ENCODE data around the gene GTF2IRD1. TPM values are rescaled to one million over a fixed set of nuclear protein-coding genes. Genes with fewer than 3 reads are reported as not detected.
"Not testable (repeated sequence)": the region's sequence is repeated elsewhere in the genome, so short reads cannot be mapped to it uniquely, and the experiment has no call there.

GTF2IRD1 gene
- total RNA-seq, 2 experiments from 2014 or later = 0.34 to 1.3 TPM

DNA sequence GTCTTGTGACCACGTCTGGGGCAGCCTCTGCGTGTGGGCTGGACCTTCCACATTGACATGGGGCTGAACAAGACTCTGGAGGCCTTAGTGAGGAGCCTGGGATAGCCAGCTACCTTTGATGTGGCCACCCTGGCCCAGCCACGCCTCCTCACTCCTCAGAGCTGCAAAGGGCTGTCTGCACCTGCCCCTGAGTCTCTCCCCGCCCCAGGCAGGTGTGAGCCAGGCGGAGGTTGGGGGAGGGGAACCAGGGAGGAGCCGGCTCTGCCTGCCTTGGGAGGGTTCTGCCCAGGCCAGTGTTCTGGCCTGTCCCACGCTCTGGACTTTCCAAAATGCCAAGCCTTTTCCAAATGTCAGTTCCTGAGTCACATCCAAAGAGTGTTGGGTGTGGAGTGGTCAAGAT is 72.2 kb downstream of the GTF2IRD1 start:
- no peak for ATAC-seq (ENCODE audit: low read depth)
- peaks cover 1% of the 10 kb centered on the region for H3K9me3 Mint-ChIP-seq
- POLR2A ChIA-PET = interaction anchor here (0.6 kb wide), 1 partner anchor 1110 kb away, joined by 6 read pairs; no protein-coding TSS in a partner anchor

DNA sequence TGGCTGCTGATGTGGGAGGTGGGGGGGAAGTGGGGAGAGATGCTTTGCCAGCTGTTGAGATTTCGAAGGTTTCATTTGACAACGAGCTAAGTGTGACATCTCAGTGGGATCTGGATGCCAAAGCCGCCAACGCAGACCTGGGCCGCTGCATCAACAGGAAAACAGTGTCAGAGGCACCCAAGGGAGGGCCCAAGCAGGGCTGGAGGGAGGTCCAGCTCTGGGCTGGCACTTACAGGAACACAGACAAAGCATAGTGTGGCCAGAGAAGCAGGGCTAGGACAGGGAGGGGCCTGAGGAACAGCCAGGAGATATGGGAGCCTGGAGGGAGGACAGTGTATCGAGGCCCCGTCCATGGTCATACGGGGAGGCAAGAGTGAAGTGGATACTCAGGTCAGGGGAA is 73.1 kb downstream of the GTF2IRD1 start:
- POLR2A ChIA-PET = no interaction called here
- Mint-ChIP-seq H3K27me3 (peaks cover 3% of the 10 kb centered on the region), H3K27ac (no peak overlapping the region), H3K9me3 (no peaks in the 10 kb centered on the region), H3K4me1 (no peaks in the 10 kb centered on the region), H3K4me3 (no peak overlapping the region), H3K36me3 (no peaks in the 10 kb centered on the region)
- ATAC-seq (ENCODE audit: low read depth) (no peak), DNase-seq (no peak)

More for the DNA sequence above, 72.2 kb downstream of the GTF2IRD1 start:
- peaks cover 3% of the 10 kb centered on the region for H3K27me3 Mint-ChIP-seq
- no peaks in the 10 kb centered on the region for H3K4me1 Mint-ChIP-seq
- no peak for DNase-seq
- H3K4me3 Mint-ChIP-seq = no peak overlapping the region
- H3K36me3 Mint-ChIP-seq = no peaks in the 10 kb centered on the region
- no peak overlapping the region for H3K27ac Mint-ChIP-seq

- no peak for ATAC-seq (ENCODE audit: low read depth)
- no peaks in the 10 kb centered on the region for H3K9me3 Mint-ChIP-seq
- peaks cover 3% of the 10 kb centered on the region for H3K27me3 Mint-ChIP-seq
- H3K4me3 Mint-ChIP-seq = no peak overlapping the region
- POLR2A ChIA-PET = no interaction called here
- no peak for DNase-seq
- H3K4me1 Mint-ChIP-seq = no peaks in the 10 kb centered on the region
- H3K36me3 Mint-ChIP-seq = no peaks in the 10 kb centered on the region
- no peak overlapping the region for H3K27ac Mint-ChIP-seq
Observed at GRCh38 chr7:74527842-74528241, 74.1 kb downstream of the GTF2IRD1 start.

- H3K4me3 Mint-ChIP-seq; H3K9me3 Mint-ChIP-seq; POLR2A ChIA-PET; H3K27ac Mint-ChIP-seq; DNase-seq; ATAC-seq (ENCODE audit: low read depth); H3K36me3 Mint-ChIP-seq; H3K4me1 Mint-ChIP-seq; H3K27me3 Mint-ChIP-seq: not testable (repeated sequence)
Observed at GRCh38 chr7:74528773-74529172, 75.1 kb downstream of the GTF2IRD1 start.

- DNase-seq (no peak), ATAC-seq (ENCODE audit: low read depth) (no peak)
- H3K4me3 Mint-ChIP-seq = no peak overlapping the region
- H3K4me1 Mint-ChIP-seq = no peaks in the 10 kb centered on the region
- no peaks in the 10 kb centered on the region for H3K36me3 Mint-ChIP-seq
- POLR2A ChIA-PET = no interaction called here
- H3K9me3 Mint-ChIP-seq = no peaks in the 10 kb centered on the region
- H3K27me3 Mint-ChIP-seq = no peaks in the 10 kb centered on the region
- no peak overlapping the region for H3K27ac Mint-ChIP-seq
Observed at GRCh38 chr7:74535951-74536356, 82.2 kb downstream of the GTF2IRD1 start.

- POLR2A ChIA-PET; H3K4me3 Mint-ChIP-seq; H3K36me3 Mint-ChIP-seq; H3K27ac Mint-ChIP-seq; ATAC-seq (ENCODE audit: low read depth); H3K9me3 Mint-ChIP-seq; H3K27me3 Mint-ChIP-seq; H3K4me1 Mint-ChIP-seq; DNase-seq: not testable (repeated sequence)
Observed at GRCh38 chr7:74541937-74542336, 88.2 kb downstream of the GTF2IRD1 start.

- ATAC-seq (ENCODE audit: low read depth) (no peak), DNase-seq (no peak)
- POLR2A ChIA-PET = no interaction called here
- H3K36me3 Mint-ChIP-seq = no peaks in the 10 kb centered on the region
- no peak overlapping the region for H3K27ac Mint-ChIP-seq
- H3K4me1 Mint-ChIP-seq = no peaks in the 10 kb centered on the region
- no peak overlapping the region for H3K4me3 Mint-ChIP-seq
- no peaks in the 10 kb centered on the region for H3K27me3 Mint-ChIP-seq
- H3K9me3 Mint-ChIP-seq = no peaks in the 10 kb centered on the region
Observed at GRCh38 chr7:74542558-74543117, 88.9 kb downstream of the GTF2IRD1 start.

GRCh38 chr7:74544706-74545469 is 91.2 kb downstream of the GTF2IRD1 start:
- H3K27ac Mint-ChIP-seq = no peak overlapping the region
- no peak for ATAC-seq (ENCODE audit: low read depth)

DNA sequence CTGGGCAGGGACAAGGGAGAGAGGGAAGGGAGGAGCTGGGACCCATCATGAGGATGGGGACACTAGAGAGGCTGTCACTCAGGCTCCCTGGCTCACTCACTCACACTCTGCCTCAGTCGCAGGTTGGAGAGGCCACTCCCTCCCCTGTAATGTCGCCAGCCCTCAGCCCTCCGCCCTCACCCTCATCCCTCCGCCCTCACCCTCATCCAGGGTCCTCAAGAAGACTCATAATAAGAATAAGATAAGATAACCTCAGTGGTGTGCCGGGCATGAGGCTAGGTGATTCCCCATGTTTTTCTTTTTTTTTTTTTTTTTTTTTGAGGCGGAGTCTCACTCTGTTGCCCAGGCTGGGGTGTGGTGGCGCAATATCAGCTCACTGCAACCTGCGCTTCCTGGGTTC is 92.2 kb downstream of the GTF2IRD1 start:
- Mint-ChIP-seq H3K9me3 (no peaks in the 10 kb centered on the region), H3K4me1 (no peaks in the 10 kb centered on the region), H3K27me3 (no peaks in the 10 kb centered on the region), H3K36me3 (no peaks in the 10 kb centered on the region), H3K4me3 (no peak overlapping the region), H3K27ac (no peak overlapping the region)
- DNase-seq (no peak), ATAC-seq (ENCODE audit: low read depth) (no peak)
- POLR2A ChIA-PET = no interaction called here

More at GRCh38 chr7:74544706-74545469, 91.2 kb downstream of the GTF2IRD1 start:
- Mint-ChIP-seq H3K4me1 (no peaks in the 10 kb centered on the region), H3K27me3 (no peaks in the 10 kb centered on the region), H3K9me3 (no peaks in the 10 kb centered on the region), H3K4me3 (no peak overlapping the region), H3K36me3 (no peaks in the 10 kb centered on the region)
- DNase-seq = no peak
- POLR2A ChIA-PET = no interaction called here

- POLR2A ChIA-PET; H3K27me3 Mint-ChIP-seq; DNase-seq; H3K9me3 Mint-ChIP-seq; H3K4me1 Mint-ChIP-seq; H3K36me3 Mint-ChIP-seq; H3K4me3 Mint-ChIP-seq; H3K27ac Mint-ChIP-seq; ATAC-seq (ENCODE audit: low read depth): not testable (repeated sequence)
Observed at GRCh38 chr7:74553596-74554012, 99.9 kb downstream of the GTF2IRD1 start.

DNA sequence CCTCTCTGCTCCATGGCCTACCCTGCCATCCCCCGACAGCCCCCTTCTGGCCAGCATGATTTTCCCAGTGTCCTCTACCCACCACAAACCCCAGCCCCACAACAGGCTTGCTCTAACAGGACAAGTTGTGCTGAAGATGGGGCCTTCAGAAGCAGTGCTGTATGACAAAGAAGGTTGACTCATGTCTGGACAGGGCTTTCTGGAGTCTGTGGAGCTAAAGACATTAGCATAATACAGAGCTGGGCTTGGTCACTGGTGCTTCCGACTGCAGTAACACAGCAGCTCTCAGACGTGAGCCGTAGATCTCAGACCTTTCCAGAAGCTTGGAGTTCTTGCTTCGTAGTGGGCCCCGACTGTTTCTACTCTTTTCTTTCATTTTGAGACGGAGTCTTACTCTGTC is 100.5 kb downstream of the GTF2IRD1 start:
- no peaks in the 10 kb centered on the region for H3K36me3 Mint-ChIP-seq
- no peak for DNase-seq
- H3K9me3 Mint-ChIP-seq = no peaks in the 10 kb centered on the region
- H3K27ac Mint-ChIP-seq = no peak overlapping the region
- H3K4me1 Mint-ChIP-seq = no peaks in the 10 kb centered on the region
- no peak overlapping the region for H3K4me3 Mint-ChIP-seq
- ATAC-seq (ENCODE audit: low read depth) = no peak
- no peaks in the 10 kb centered on the region for H3K27me3 Mint-ChIP-seq
- POLR2A ChIA-PET = no interaction called here

DNA sequence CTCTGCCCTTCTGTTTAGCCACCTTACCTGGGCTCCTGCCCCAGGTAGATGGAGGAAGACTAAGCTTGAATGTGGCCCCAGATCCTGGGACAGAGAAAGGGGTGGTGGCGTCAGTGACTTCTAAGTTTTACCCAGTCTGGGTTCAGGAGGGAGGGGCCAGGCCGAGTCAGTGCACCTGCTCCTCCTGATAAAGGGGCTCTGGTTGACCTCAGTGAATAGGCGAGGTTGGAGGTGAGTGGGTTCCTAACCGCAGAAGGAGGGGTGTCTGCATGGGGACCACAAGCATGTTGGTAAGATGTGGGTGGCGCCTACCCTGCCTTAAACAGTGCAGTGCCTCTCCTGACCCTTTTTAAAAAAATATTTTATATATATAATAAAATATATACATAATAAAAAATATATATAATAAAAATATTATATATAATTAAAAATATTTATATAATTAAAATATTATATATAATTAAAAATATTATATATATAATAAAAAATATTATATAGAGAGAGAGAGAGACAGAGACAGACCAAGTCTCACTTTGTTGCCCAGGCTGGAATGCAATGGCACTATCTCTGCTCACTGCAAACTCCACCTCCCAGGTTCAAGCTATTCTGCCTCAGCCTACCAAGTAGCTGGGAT is 106.5 kb downstream of the GTF2IRD1 start:
- Mint-ChIP-seq H3K4me3 (no peak overlapping the region), H3K9me3 (no peaks in the 10 kb centered on the region), H3K27ac (no peak overlapping the region), H3K27me3 (no peaks in the 10 kb centered on the region), H3K36me3 (no peaks in the 10 kb centered on the region), H3K4me1 (peaks cover 1% of the 10 kb centered on the region)
- DNase-seq = no peak
- no peak for ATAC-seq (ENCODE audit: low read depth)
- POLR2A ChIA-PET = no interaction called here

DNA sequence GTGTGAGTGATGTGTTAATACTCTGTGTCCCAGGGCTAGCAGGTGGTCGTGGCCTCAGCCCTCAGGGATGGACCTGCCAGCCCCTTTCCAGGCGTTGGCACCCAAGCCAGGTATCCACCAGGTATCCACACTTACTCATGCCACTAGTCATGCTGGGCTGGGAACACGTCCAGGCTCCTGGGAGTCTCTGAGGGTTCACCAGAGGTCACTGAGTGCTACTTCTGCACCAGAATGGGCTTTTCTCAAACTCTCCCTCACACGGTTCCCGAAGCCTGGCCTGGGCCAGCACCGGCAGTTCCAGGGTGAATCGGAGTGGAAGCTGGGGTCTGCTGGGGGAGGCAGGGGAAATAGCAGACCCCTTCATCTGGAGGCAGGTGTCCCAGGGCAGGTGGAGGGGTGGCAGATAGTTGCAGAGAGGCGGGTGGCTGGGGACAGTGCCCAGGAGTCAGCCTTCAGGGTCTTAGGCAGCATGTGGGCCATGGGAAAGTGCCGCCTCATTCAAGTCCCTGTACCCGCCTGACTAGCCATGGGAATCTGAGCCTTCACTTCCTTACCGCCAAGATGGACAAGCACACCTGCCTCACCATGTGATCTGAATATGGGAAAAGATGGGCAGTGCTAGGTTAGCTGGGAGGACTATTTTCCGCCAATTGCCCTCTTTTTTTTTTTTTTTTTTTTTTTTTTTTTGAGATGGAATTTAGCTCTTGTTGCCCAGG is 108.3 kb downstream of the GTF2IRD1 start:
- DNase-seq (no peak), ATAC-seq (ENCODE audit: low read depth) (no peak)
- Mint-ChIP-seq H3K36me3 (no peaks in the 10 kb centered on the region), H3K4me3 (no peak overlapping the region), H3K4me1 (peaks cover 1% of the 10 kb centered on the region), H3K27me3 (no peaks in the 10 kb centered on the region), H3K9me3 (no peaks in the 10 kb centered on the region), H3K27ac (no peak overlapping the region)
- POLR2A ChIA-PET = no interaction called here

Measured in activated naive CD8-positive, alpha-beta T cell treated with anti-CD3 and anti-CD28 coated beads, Interleukin-2, amount 10 ng/mL, durations not matched to agents 7 days and 5 days (primary cell).